GM12872 (cell line): Measurements from ENCODE around the gene SDHAF1.
A peak's percentile ranks its signal among the peaks of the same experiment; 100 is the strongest.

Experiments used
- TF ChIP-seq, protein P1 (sequence below): IDR thresholded peaks from 3 replicates; pipeline ENCODE4 v1.5.1; 2011; ENCODE audit warnings: low read depth, mild to moderate bottlenecking, low read length, moderate library complexity; ENCODE audit not compliant: insufficient read depth

SDHAF1 gene

DNA sequence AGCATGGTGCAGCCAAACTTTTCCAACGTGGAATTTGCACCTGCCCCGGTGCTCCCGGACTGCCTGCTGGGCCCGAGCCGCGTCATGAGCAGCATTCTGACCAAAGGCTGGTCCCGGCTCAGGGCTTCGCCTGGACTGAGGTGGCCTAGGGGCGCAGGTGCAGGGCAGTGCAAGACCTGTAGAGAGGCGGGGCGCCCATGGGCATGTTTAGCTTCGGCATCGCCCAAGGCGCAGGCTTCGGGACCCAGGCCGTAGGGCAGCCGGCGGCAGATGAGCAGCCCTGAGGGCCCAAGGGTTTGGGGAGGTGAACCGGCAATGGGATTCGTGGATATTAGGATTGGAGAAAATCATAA lies 35.0 kb upstream of the SDHAF1 start:
- TF ChIP-seq, protein P1, sequence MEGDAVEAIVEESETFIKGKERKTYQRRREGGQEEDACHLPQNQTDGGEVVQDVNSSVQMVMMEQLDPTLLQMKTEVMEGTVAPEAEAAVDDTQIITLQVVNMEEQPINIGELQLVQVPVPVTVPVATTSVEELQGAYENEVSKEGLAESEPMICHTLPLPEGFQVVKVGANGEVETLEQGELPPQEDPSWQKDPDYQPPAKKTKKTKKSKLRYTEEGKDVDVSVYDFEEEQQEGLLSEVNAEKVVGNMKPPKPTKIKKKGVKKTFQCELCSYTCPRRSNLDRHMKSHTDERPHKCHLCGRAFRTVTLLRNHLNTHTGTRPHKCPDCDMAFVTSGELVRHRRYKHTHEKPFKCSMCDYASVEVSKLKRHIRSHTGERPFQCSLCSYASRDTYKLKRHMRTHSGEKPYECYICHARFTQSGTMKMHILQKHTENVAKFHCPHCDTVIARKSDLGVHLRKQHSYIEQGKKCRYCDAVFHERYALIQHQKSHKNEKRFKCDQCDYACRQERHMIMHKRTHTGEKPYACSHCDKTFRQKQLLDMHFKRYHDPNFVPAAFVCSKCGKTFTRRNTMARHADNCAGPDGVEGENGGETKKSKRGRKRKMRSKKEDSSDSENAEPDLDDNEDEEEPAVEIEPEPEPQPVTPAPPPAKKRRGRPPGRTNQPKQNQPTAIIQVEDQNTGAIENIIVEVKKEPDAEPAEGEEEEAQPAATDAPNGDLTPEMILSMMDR: no peak

DNA sequence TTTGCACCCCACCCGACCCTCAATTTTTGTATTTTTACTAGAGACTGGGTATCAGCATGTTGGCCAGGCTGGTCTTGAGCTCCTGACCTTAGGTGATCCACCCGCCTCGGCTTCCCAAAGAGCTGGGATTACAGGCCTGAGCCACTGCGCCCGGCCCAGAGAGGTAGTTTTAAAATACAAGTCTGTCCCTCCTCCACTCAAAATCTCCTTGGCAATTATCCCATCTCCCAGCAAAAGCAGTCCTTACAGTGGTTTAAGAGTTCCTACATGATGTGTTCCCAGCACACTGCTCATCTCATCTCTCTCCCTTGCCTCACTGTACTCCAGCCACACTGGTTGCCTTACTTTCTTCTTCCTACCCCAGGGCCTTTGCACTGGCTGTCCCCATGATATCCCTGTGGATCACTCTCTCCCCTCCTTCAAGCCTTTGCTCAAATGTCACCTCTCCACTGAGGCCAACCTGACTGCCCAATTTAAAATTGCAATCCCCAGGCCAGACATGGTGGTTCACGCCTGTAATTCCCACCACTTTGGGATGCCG lies 34.5 kb upstream of the SDHAF1 start:
- TF ChIP-seq, protein P1: no peak

DNA sequence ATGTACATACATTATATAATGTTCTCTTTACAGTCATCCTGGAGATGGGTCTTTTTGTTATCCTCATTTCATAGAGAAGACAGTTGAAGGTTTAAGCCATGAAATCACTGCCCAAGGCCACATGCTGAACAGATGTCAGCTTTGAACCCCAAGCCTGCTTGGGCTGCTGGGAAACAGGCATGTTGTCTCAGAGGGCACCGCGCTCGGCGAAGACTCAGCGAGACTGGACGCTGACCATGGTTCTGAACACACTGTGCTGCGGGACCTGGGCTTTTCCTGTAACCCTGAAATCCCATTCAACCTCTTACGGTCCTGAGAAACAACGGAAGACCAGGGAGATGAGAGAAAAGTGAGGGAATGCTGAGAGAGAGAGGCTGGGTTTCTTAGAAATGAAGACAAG lies 31.5 kb upstream of the SDHAF1 start:
- TF ChIP-seq, protein P1: no peak

DNA sequence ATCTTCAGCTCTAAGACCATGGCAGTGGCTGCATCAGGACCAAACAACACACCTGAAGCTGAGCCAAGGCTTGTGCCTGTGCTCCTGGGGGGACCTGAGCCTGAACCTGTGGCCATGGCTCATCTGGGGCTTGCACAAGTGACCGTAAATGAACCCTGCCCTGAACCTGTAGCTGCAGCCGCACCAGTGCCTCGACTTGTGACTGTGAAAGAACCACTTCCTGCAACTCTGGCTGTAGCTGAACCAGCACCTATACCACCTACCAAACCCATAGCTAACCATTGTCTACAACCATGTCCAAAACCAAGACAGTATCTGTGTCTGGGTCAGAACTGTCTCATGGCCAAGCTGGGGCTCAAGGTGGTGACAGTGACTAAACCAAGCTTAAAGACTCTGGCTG lies 28.2 kb upstream of the SDHAF1 start:
- TF ChIP-seq, protein P1: no peak

DNA sequence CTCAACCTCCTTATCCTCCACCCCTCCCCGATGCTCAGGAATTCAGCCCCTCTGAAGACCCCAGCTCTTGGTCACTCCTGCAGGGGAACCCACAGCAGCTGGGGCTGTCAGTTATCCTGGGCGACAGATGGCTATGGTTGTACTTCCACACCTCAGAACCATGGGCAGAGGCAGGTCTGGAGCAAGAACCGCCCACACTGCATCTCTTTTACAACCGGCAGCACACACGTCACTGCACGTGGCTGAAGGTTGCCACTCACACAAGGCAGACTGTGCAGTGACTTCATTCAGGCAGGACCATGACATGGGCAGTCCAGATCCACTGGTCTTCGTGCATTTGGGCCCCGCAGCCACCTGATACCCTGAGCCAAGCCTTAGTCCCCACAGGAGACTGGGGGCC lies 21.5 kb upstream of the SDHAF1 start:
- TF ChIP-seq, protein P1: no peak

DNA sequence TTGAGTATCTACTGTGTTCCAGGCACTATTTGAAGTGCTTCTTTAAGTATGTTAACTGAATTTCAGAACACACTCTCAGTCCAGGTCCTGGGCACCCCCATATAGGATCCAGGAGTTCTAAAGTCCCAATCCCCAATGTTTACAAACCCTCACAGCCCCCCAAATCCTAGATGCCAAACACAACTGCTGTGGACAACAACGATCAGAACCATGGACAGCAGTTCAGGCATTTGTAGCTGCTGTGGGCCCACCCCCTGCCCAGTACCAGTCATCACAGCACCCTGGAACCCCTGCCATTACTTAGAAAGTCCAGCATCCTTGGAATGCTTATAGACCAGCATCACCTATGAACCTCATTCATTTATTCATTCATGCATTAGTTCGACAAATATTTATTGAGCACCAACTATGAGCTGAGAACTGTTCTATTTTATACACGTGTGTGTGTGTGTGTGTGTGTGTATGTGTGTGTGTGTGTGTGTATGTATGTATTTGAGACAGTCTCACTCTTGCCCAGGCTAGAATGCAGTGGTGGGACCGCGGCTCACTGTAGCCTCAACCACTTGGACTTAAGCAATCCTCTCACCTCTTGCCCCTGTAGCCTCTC lies 19.3 kb upstream of the SDHAF1 start:
- TF ChIP-seq, protein P1: no peak

DNA sequence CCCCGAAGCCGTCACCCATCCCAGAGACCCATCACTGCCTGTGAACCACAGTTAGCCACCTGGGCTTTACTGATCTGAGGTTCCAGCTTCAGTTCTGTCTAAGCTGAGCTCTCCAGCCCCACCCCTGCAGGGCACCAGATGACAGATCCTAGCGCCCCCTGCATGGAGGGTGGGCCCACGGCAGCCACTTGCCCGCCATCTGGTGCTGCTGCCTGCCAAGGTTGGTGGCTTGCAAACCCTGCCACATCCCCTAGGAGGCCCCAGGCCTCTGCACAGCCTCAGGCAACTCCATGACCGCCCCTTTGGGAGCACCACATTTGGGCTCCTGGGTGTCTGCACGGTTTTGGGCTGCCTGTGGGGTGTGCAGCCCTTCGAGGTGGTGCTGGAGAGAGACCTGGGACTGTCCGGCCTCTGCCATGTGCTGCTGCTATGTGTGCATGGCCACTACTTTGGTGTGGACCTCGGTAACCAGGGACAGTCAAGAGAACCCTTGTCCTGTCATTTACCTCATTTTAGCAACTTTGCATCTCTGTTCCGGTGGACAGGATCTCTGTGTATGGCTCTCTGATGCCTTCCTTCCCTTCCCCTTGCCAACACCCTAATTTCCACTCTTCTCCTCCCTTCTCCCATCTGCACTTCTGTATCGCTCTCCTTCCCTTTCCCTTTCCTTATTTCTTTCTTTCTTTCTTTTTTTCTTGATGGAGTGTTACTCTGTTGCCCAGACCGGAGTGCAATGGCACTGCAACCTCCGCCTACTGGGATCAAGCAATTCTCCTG lies 17.4 kb upstream of the SDHAF1 start:
- TF ChIP-seq, protein P1: peak; percentile 53
